COLO668 (cell line): ENCODE results near the gene DUSP16.

Experiments
- DNase-seq: peaks from one replicate; lab custom pipeline; 2025; ENCODE audit not compliant: unreplicated experiment; lab: John Stamatoyannopoulos, UW

DUSP16 gene

GRCh38 chr12:12501121-12501520 lies 61.5 kb downstream of the DUSP16 start:
- DNase-seq = no peak

- no peak for DNase-seq
Observed at GRCh38 chr12:12499909-12500604, 62.6 kb downstream of the DUSP16 start.

GRCh38 chr12:12498210-12498609 lies 64.5 kb downstream of the DUSP16 start:
- no peak for DNase-seq

- no peak for DNase-seq
Observed at GRCh38 chr12:12495536-12495935, 67.1 kb downstream of the DUSP16 start.

GRCh38 chr12:12492547-12492946 lies 70.1 kb downstream of the DUSP16 start:
- no peak for DNase-seq

- no peak for DNase-seq
Observed at GRCh38 chr12:12491606-12492005, 71.1 kb downstream of the DUSP16 start.

- no peak for DNase-seq
Observed at GRCh38 chr12:12488823-12489550, 73.7 kb downstream of the DUSP16 start.

- no peak for DNase-seq
Observed at GRCh38 chr12:12488296-12488695, 74.4 kb downstream of the DUSP16 start.

- no peak for DNase-seq
Observed at GRCh38 chr12:12487490-12487889, 75.2 kb downstream of the DUSP16 start.

- DNase-seq = no peak
Observed at GRCh38 chr12:12486661-12487240, 75.9 kb downstream of the DUSP16 start.

GRCh38 chr12:12483438-12483837 lies 79.2 kb downstream of the DUSP16 start:
- DNase-seq = no peak

- DNase-seq = no peak
Observed at GRCh38 chr12:12482959-12483358, 79.7 kb downstream of the DUSP16 start.

GRCh38 chr12:12482150-12482761 lies 80.4 kb downstream of the DUSP16 start:
- no peak for DNase-seq

- DNase-seq = no peak
Observed at GRCh38 chr12:12481631-12482030, 81.0 kb downstream of the DUSP16 start.

GRCh38 chr12:12480074-12480473 lies 82.6 kb downstream of the DUSP16 start:
- no peak for DNase-seq

GRCh38 chr12:12477532-12477890 lies 85.2 kb downstream of the DUSP16 start:
- DNase-seq = no peak

- no peak for DNase-seq
Observed at GRCh38 chr12:12476857-12477531, 85.7 kb downstream of the DUSP16 start.

GRCh38 chr12:12474931-12475795 lies 87.5 kb downstream of the DUSP16 start:
- no peak for DNase-seq

- no peak for DNase-seq
Observed at GRCh38 chr12:12474471-12474928, 88.2 kb downstream of the DUSP16 start.

GRCh38 chr12:12473223-12473622 lies 89.4 kb downstream of the DUSP16 start:
- no peak for DNase-seq
